Left cardiac atrium (tissue), 4 donors: Measurements from ENCODE around the gene TEC. TPM values are rescaled to one million over a fixed set of nuclear protein-coding genes. Genes with fewer than 3 reads are reported as not detected.
"Not testable (repeated sequence)": the region's sequence is repeated elsewhere in the genome, so short reads cannot be mapped to it uniquely, and the experiment has no call there.

Source experiments
- ATAC-seq, 2 donors: fragments of 200-7000 bp; cut with Tn5 transposase; one replicate each; pipeline ENCODE4 v1.9.1; 2020; ENCODE audit warnings: mild to moderate bottlenecking in 2 of 2, moderate library complexity in 2 of 2
- DNase-seq: peaks from one replicate; pipeline ENCODE4 v3.0.0-alpha.2; 2020
- intact Hi-C, 2 donors: fragments of 100-400 bp; cut with DNase I; formaldehyde crosslinking; loops; one replicate each; pipeline versions ENCODE4 v1.14.1 to v1.15.1; 2022 to 2023
- total RNA-seq, 2 donors: library from RNA; stranded (reverse); fragmentation: NEBNext Ultra II Directional; extraction: Animal tissue kit (Norgen Biotek cat#: 25700); gene quantifications; one replicate each; pipeline ENCODE4 v1.2.1, GENCODE V29; 2021
- donor health status: DM: no; HTN: yes; CAD: no.
- donor health status: DM: no; HTN: yes; CAD: no; lungs with severe emphysema.
- donor health status: DM: yes; HTN: yes; CAD: no.
- donor health status: Dilated cardiomyopathy.

TEC gene
- total RNA-seq, 2 donors from 2014 or later = 1.8 to 2.3 TPM

- intact Hi-C loops = no loop called here
- ATAC-seq = no peak
These were observed 53.7 kb downstream of the TEC start for GRCh38 chr4:48215977-48216376.

GRCh38 chr4:48212165-48212564 lies 57.5 kb downstream of the TEC start:
- no peak for DNase-seq
- ATAC-seq = no peak
- intact Hi-C loops = no loop called here

More at GRCh38 chr4:48215977-48216376, 53.7 kb downstream of the TEC start:
- no peak for DNase-seq

GRCh38 chr4:48210966-48211328 lies 58.7 kb downstream of the TEC start:
- intact Hi-C loops = no loop called here
- no peak for DNase-seq
- no peak for ATAC-seq

GRCh38 chr4:48205626-48206025 lies 64.0 kb downstream of the TEC start:
- intact Hi-C loops = no loop called here
- ATAC-seq (no peak), DNase-seq (no peak)

GRCh38 chr4:48205107-48205506 lies 64.5 kb downstream of the TEC start:
- intact Hi-C loops = no loop called here
- no peak for DNase-seq
- ATAC-seq = peak; percentile 30 to 67

GRCh38 chr4:48203819-48204218 lies 65.8 kb downstream of the TEC start:
- intact Hi-C loops = no loop called here
- no peak for DNase-seq
- ATAC-seq = peak in 1 of 2 donors; percentile 59

- intact Hi-C loops = no loop called here
- ATAC-seq (no peak), DNase-seq (no peak)
These were observed 71.9 kb downstream of the TEC start for GRCh38 chr4:48197643-48198237.

- ATAC-seq (no peak), DNase-seq (no peak)
- intact Hi-C loops = no loop called here
These were observed 72.7 kb downstream of the TEC start for GRCh38 chr4:48196758-48197504.

GRCh38 chr4:48195853-48196252 lies 73.8 kb downstream of the TEC start:
- ATAC-seq = no peak
- intact Hi-C loops = no loop called here
- no peak for DNase-seq

- intact Hi-C loops = no loop called here
- DNase-seq (no peak), ATAC-seq (no peak)
These were observed 74.3 kb downstream of the TEC start for GRCh38 chr4:48195374-48195773.

- no peak for ATAC-seq
- intact Hi-C loops = no loop called here
- DNase-seq = no peak
These were observed 74.7 kb downstream of the TEC start for GRCh38 chr4:48194971-48195370.

- no peak for DNase-seq
- ATAC-seq = no peak
- intact Hi-C loops = no loop called here
These were observed 75.6 kb downstream of the TEC start for GRCh38 chr4:48193921-48194468.

GRCh38 chr4:48193096-48193836 lies 76.4 kb downstream of the TEC start:
- intact Hi-C loops = no loop called here
- DNase-seq = no peak
- no peak for ATAC-seq

GRCh38 chr4:48191758-48192157 lies 77.9 kb downstream of the TEC start:
- DNase-seq = no peak
- intact Hi-C loops = no loop called here
- ATAC-seq = no peak

GRCh38 chr4:48190839-48191238 lies 78.8 kb downstream of the TEC start:
- DNase-seq = no peak
- ATAC-seq = no peak
- intact Hi-C loops = no loop called here

GRCh38 chr4:48189731-48190130 lies 79.9 kb downstream of the TEC start:
- intact Hi-C loops = no loop called here
- no peak for ATAC-seq

GRCh38 chr4:48188390-48188789 lies 81.2 kb downstream of the TEC start:
- DNase-seq (no peak), ATAC-seq (no peak)
- intact Hi-C loops = no loop called here

More at GRCh38 chr4:48189731-48190130, 79.9 kb downstream of the TEC start:
- DNase-seq = no peak

GRCh38 chr4:48187813-48188212 lies 81.8 kb downstream of the TEC start:
- DNase-seq (no peak), ATAC-seq (peak in 1 of 2 donors; percentile 38)
- intact Hi-C loops = no loop called here

GRCh38 chr4:48187066-48187465 lies 82.6 kb downstream of the TEC start:
- intact Hi-C loops, DNase-seq, ATAC-seq: not testable (repeated sequence)

- intact Hi-C loops, ATAC-seq, DNase-seq: not testable (repeated sequence)
These were observed 83.2 kb downstream of the TEC start for GRCh38 chr4:48186394-48186793.
